ENCODE measurements around the gene H6PD. TPM values are rescaled to one million over a fixed set of nuclear protein-coding genes. Genes with fewer than 3 reads are reported as not detected.
A peak's percentile ranks its signal among the peaks of the same experiment; 100 is the strongest.

H6PD gene
- total and polyA plus RNA-seq, 4 donors, result 4.8 to 65.4 (median 40.2) TPM

GRCh38 chr1:9194024-9194423 lies 40.5 kb upstream of the H6PD start:
- WGBS, 2 donors, result 75 to 80% methylated on average over 4 of the region's 4 CpGs
- H3K9me3 ChIP-seq (ENCODE audit: control insufficient read depth, low read length), result no peaks in the 10 kb centered on the region
- ATAC-seq (ENCODE audit: low FRiP score) (no peak), DNase-seq (no peak)
- H3K27ac ChIP-seq (ENCODE audit: low read depth in 1 of 2, low read length in 2 of 2), result no peak overlapping the region
- no peak overlapping the region for H3K4me3 ChIP-seq (ENCODE audit: low read length in 2 of 2)
- no peaks in the 10 kb centered on the region for H3K36me3 ChIP-seq (ENCODE audit: control insufficient read depth in 1 of 2, insufficient read depth in 2 of 2, low read length in 1 of 2)
- no peaks in the 10 kb centered on the region for H3K27me3 ChIP-seq (ENCODE audit: control insufficient read depth in 1 of 2, insufficient read depth in 2 of 2, low read length in 1 of 2)
- H3K4me1 ChIP-seq (ENCODE audit: control insufficient read depth in 1 of 2, insufficient read depth in 2 of 2, low read length in 2 of 2), result no peaks in the 10 kb centered on the region
- intact Hi-C loops (cut with DNase I), result loop anchor here in 1 of 2 donors (5.0 kb wide), 1 partner anchor 52 kb away; no protein-coding TSS in a partner anchor

- intact Hi-C loops (cut with DNase I), result loop anchor here (2.0 to 5.0 kb wide), 3 partner anchors 53 to 85 kb away; no protein-coding TSS in a partner anchor
- Histone ChIP-seq H3K27ac (ENCODE audit: low read depth in 1 of 2, low read length in 2 of 2) (no peak overlapping the region), H3K27me3 (ENCODE audit: control insufficient read depth in 1 of 2, insufficient read depth in 2 of 2, low read length in 1 of 2) (no peaks in the 10 kb centered on the region), H3K4me3 (ENCODE audit: low read length in 2 of 2) (no peak overlapping the region), H3K9me3 (ENCODE audit: control insufficient read depth, low read length) (no peaks in the 10 kb centered on the region), H3K4me1 (ENCODE audit: control insufficient read depth in 1 of 2, insufficient read depth in 2 of 2, low read length in 2 of 2) (no peaks in the 10 kb centered on the region), H3K36me3 (ENCODE audit: control insufficient read depth in 1 of 2, insufficient read depth in 2 of 2, low read length in 1 of 2) (no peaks in the 10 kb centered on the region)
- 90 to 91% methylated on average over 8 of the region's 8 CpGs for WGBS, 2 donors
- DNase-seq (no peak), ATAC-seq (ENCODE audit: low FRiP score) (no peak)
Measured at GRCh38 chr1:9195651-9196050, 38.9 kb upstream of the H6PD start.

- ATAC-seq (ENCODE audit: low FRiP score) (peak; percentile 83), DNase-seq (peak; percentile 82 to 88)
- intact Hi-C loops (cut with DNase I), result loop anchor here (2.0 to 5.0 kb wide), 3 partner anchors 54 to 86 kb away; no protein-coding TSS in a partner anchor
- H3K27me3 ChIP-seq (ENCODE audit: control insufficient read depth in 1 of 2, insufficient read depth in 2 of 2, low read length in 1 of 2), result no peaks in the 10 kb centered on the region
- no peaks in the 10 kb centered on the region for H3K4me1 ChIP-seq (ENCODE audit: control insufficient read depth in 1 of 2, insufficient read depth in 2 of 2, low read length in 2 of 2)
- no peak overlapping the region for H3K27ac ChIP-seq (ENCODE audit: low read depth in 1 of 2, low read length in 2 of 2)
- WGBS, 2 donors, result 30 to 31% methylated on average over 31 of the region's 31 CpGs
- H3K4me3 ChIP-seq (ENCODE audit: low read length in 2 of 2), result no peak overlapping the region
- no peaks in the 10 kb centered on the region for H3K36me3 ChIP-seq (ENCODE audit: control insufficient read depth in 1 of 2, insufficient read depth in 2 of 2, low read length in 1 of 2)
- H3K9me3 ChIP-seq (ENCODE audit: control insufficient read depth, low read length), result no peaks in the 10 kb centered on the region
Measured at GRCh38 chr1:9196129-9197040, 38.2 kb upstream of the H6PD start.

GRCh38 chr1:9197186-9198099 lies 37.1 kb upstream of the H6PD start:
- no peak overlapping the region for H3K4me3 ChIP-seq (ENCODE audit: low read length in 2 of 2)
- no peak for ATAC-seq (ENCODE audit: low FRiP score)

GRCh38 chr1:9198538-9199361 lies 35.8 kb upstream of the H6PD start:
- 15 to 19% methylated on average over 47 to 54 of the region's 54 CpGs for WGBS, 2 donors
- Histone ChIP-seq H3K4me1 (ENCODE audit: control insufficient read depth in 1 of 2, insufficient read depth in 2 of 2, low read length in 2 of 2) (no peaks in the 10 kb centered on the region), H3K27me3 (ENCODE audit: control insufficient read depth in 1 of 2, insufficient read depth in 2 of 2, low read length in 1 of 2) (no peaks in the 10 kb centered on the region), H3K27ac (ENCODE audit: low read depth in 1 of 2, low read length in 2 of 2) (no peak overlapping the region), H3K36me3 (ENCODE audit: control insufficient read depth in 1 of 2, insufficient read depth in 2 of 2, low read length in 1 of 2) (no peaks in the 10 kb centered on the region), H3K4me3 (ENCODE audit: low read length in 2 of 2) (peak overlapping the region in 1 of 2 donors; percentile 2), H3K9me3 (ENCODE audit: control insufficient read depth, low read length) (no peaks in the 10 kb centered on the region)
- ATAC-seq (ENCODE audit: low FRiP score) (peak; percentile 37), DNase-seq (peak; percentile 48 to 82)
- intact Hi-C loops (cut with DNase I), result loop anchor here (5.0 kb wide), 2 partner anchors 56 to 86 kb away; no protein-coding TSS in a partner anchor

More at GRCh38 chr1:9197186-9198099, 37.1 kb upstream of the H6PD start:
- DNase-seq, result peak; percentile 55 to 86
- Histone ChIP-seq H3K9me3 (ENCODE audit: control insufficient read depth, low read length) (no peaks in the 10 kb centered on the region), H3K36me3 (ENCODE audit: control insufficient read depth in 1 of 2, insufficient read depth in 2 of 2, low read length in 1 of 2) (no peaks in the 10 kb centered on the region), H3K27ac (ENCODE audit: low read depth in 1 of 2, low read length in 2 of 2) (no peak overlapping the region), H3K4me1 (ENCODE audit: control insufficient read depth in 1 of 2, insufficient read depth in 2 of 2, low read length in 2 of 2) (no peaks in the 10 kb centered on the region), H3K27me3 (ENCODE audit: control insufficient read depth in 1 of 2, insufficient read depth in 2 of 2, low read length in 1 of 2) (no peaks in the 10 kb centered on the region)
- intact Hi-C loops (cut with DNase I), result loop anchor here (2.0 to 5.0 kb wide), 3 partner anchors 55 to 87 kb away; no protein-coding TSS in a partner anchor
- 73 to 76% methylated on average over 22 of the region's 22 CpGs for WGBS, 2 donors

- H3K36me3 ChIP-seq (ENCODE audit: control insufficient read depth in 1 of 2, insufficient read depth in 2 of 2, low read length in 1 of 2), result no peaks in the 10 kb centered on the region
- H3K4me1 ChIP-seq (ENCODE audit: control insufficient read depth in 1 of 2, insufficient read depth in 2 of 2, low read length in 2 of 2), result no peaks in the 10 kb centered on the region
- ATAC-seq (ENCODE audit: low FRiP score), result no peak
- no peaks in the 10 kb centered on the region for H3K9me3 ChIP-seq (ENCODE audit: control insufficient read depth, low read length)
- 71 to 77% methylated on average over 7 of the region's 7 CpGs for WGBS, 2 donors
- intact Hi-C loops (cut with DNase I), result no loop called here
- no peak overlapping the region for H3K4me3 ChIP-seq (ENCODE audit: low read length in 2 of 2)
- no peak overlapping the region for H3K27ac ChIP-seq (ENCODE audit: low read depth in 1 of 2, low read length in 2 of 2)
- H3K27me3 ChIP-seq (ENCODE audit: control insufficient read depth in 1 of 2, insufficient read depth in 2 of 2, low read length in 1 of 2), result no peaks in the 10 kb centered on the region
- no peak for DNase-seq
Measured at GRCh38 chr1:9200441-9200840, 34.1 kb upstream of the H6PD start.

GRCh38 chr1:9201401-9202239 lies 33.0 kb upstream of the H6PD start:
- peak in 1 of 2 donors; percentile 82 for DNase-seq

More at GRCh38 chr1:9201401-9202239, 33.0 kb upstream of the H6PD start:
- Histone ChIP-seq H3K27me3 (ENCODE audit: control insufficient read depth in 1 of 2, insufficient read depth in 2 of 2, low read length in 1 of 2) (no peaks in the 10 kb centered on the region), H3K4me3 (ENCODE audit: low read length in 2 of 2) (peak overlapping the region in 1 of 2 donors; percentile 15), H3K9me3 (ENCODE audit: control insufficient read depth, low read length) (no peaks in the 10 kb centered on the region), H3K27ac (ENCODE audit: low read depth in 1 of 2, low read length in 2 of 2) (no peak overlapping the region), H3K36me3 (ENCODE audit: control insufficient read depth in 1 of 2, insufficient read depth in 2 of 2, low read length in 1 of 2) (no peaks in the 10 kb centered on the region), H3K4me1 (ENCODE audit: control insufficient read depth in 1 of 2, insufficient read depth in 2 of 2, low read length in 2 of 2) (no peaks in the 10 kb centered on the region)
- peak; percentile 47 for ATAC-seq (ENCODE audit: low FRiP score)
- 0 to 1% methylated on average over 23 to 24 of the region's 24 CpGs for WGBS, 2 donors
- intact Hi-C loops (cut with DNase I), result no loop called here

Data from aorta (tissue), 5 donors.